ENCODE measurements around the gene PAXIP1. TPM values are rescaled to one million over a fixed set of nuclear protein-coding genes. Genes with fewer than 3 reads are reported as not detected.

The PAXIP1 gene
- total RNA-seq, 2 donors from 2014 or later: 12.0 to 13.0 TPM

GRCh38 chr7:154996101-154996500 is 6.8 kb downstream of the PAXIP1 start:
- peaks cover 13% of the 10 kb centered on the region for H3K36me3 ChIP-seq
- no peak for TF ChIP-seq CTCF (IDR thresholded peaks at IDR 0.05)
- H3K27ac ChIP-seq: no peak overlapping the region
- no peaks in the 10 kb centered on the region for H3K4me1 ChIP-seq (ENCODE audit: control insufficient read depth in 1 of 2, low read depth in 2 of 2)
- ATAC-seq (ENCODE audit: insufficient number of reproducible peaks, low FRiP score, low read depth) (no peak), DNase-seq (ENCODE audit: low spot score) (no peak)
- H3K9me3 ChIP-seq: no peaks in the 10 kb centered on the region
- H3K4me3 ChIP-seq: no peak overlapping the region
- H3K27me3 ChIP-seq (replicated peaks; ENCODE audit: insufficient read depth): no peaks in the 10 kb centered on the region

- DNase-seq (ENCODE audit: low spot score): no peak
- no peak for ATAC-seq (ENCODE audit: insufficient number of reproducible peaks, low FRiP score, low read depth)
- Histone ChIP-seq H3K4me3 (no peak overlapping the region), H3K4me1 (ENCODE audit: control insufficient read depth in 1 of 2, low read depth in 2 of 2) (no peaks in the 10 kb centered on the region), H3K27ac (no peak overlapping the region), H3K27me3 (replicated peaks; ENCODE audit: insufficient read depth) (no peaks in the 10 kb centered on the region), H3K9me3 (no peaks in the 10 kb centered on the region), H3K36me3 (peaks cover 13% of the 10 kb centered on the region)
- no peak for TF ChIP-seq CTCF (IDR thresholded peaks at IDR 0.05)
Measured at GRCh38 chr7:154994996-154995395, 7.9 kb downstream of the PAXIP1 start.

GRCh38 chr7:154990964-154991540 is 11.9 kb downstream of the PAXIP1 start:
- no peaks in the 10 kb centered on the region for H3K4me1 ChIP-seq (ENCODE audit: control insufficient read depth in 1 of 2, low read depth in 2 of 2)
- no peaks in the 10 kb centered on the region for H3K36me3 ChIP-seq
- no peak for ATAC-seq (ENCODE audit: insufficient number of reproducible peaks, low FRiP score, low read depth)
- no peaks in the 10 kb centered on the region for H3K27me3 ChIP-seq (replicated peaks; ENCODE audit: insufficient read depth)
- no peak for TF ChIP-seq CTCF (IDR thresholded peaks at IDR 0.05)
- no peak for DNase-seq (ENCODE audit: low spot score)
- H3K9me3 ChIP-seq: no peaks in the 10 kb centered on the region
- H3K27ac ChIP-seq: no peak overlapping the region
- no peak overlapping the region for H3K4me3 ChIP-seq

DNA sequence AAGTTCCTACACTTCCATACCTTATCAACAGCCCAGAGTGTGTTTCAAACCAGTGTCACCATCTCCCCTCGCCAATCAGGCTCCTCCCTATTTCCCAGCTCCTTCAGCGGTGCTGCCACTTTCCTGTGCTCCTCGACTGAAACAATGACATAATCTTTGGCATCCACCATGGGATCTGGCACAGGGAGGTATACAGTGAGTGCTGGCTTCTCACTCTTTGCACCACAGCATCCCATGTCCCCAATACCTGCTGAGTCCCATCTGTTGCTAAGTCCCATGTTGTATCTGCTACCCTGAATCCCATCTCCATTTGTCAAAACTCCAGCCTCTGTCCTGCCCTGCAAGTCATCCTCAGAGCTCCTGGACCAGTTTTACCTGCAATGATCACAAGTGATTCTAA is 15.4 kb downstream of the PAXIP1 start:
- DNase-seq (ENCODE audit: low spot score) (no peak), ATAC-seq (ENCODE audit: insufficient number of reproducible peaks, low FRiP score, low read depth) (no peak)
- Histone ChIP-seq H3K27me3 (replicated peaks; ENCODE audit: insufficient read depth) (no peaks in the 10 kb centered on the region), H3K4me1 (ENCODE audit: control insufficient read depth in 1 of 2, low read depth in 2 of 2) (no peaks in the 10 kb centered on the region), H3K9me3 (no peaks in the 10 kb centered on the region), H3K4me3 (no peak overlapping the region), H3K27ac (no peak overlapping the region), H3K36me3 (peaks cover under 1% of the 10 kb centered on the region)
- no peak for TF ChIP-seq CTCF (IDR thresholded peaks at IDR 0.05)

DNA sequence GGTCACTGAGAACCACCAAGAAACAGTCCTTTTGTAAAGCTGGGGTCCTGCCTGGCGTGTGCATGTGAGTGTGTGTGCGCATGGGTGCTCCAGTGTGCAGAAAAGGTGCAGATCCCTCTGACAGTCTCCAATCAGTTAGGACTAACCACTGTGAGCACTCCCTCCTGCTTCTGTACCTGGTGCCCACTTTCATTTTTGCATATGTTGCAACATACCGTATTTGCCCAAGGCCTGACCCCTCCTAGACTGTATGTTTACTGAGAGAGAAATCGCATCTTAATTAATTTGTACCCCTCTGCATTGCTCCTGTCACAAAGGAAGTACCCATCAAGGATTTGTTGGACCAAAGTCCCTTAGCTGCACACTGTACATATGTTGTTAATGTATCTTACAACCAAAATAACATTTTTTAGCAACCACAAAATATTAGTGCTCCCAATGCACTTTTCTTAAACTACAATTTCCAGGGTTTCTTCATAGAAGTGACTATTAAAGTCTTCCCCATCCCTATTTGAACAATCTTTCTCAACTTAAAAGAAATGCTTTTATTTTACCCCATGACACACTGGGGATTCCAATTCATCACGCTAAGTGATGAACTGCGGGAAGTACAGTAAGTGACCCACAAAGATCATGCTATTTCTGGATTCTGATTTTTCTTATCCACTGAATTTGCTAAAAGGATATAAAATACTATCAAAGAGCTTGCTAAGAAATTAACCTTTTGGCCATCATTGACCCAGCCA is 16.6 kb downstream of the PAXIP1 start:
- no peak for DNase-seq (ENCODE audit: low spot score)
- H3K36me3 ChIP-seq: peaks cover 3% of the 10 kb centered on the region
- no peak for TF ChIP-seq CTCF (IDR thresholded peaks at IDR 0.05)
- ATAC-seq (ENCODE audit: insufficient number of reproducible peaks, low FRiP score, low read depth): no peak
- H3K9me3 ChIP-seq: no peaks in the 10 kb centered on the region
- no peaks in the 10 kb centered on the region for H3K4me1 ChIP-seq (ENCODE audit: control insufficient read depth in 1 of 2, low read depth in 2 of 2)
- H3K27me3 ChIP-seq (replicated peaks; ENCODE audit: insufficient read depth): no peaks in the 10 kb centered on the region
- H3K4me3 ChIP-seq: no peak overlapping the region
- H3K27ac ChIP-seq: no peak overlapping the region

Data from thoracic aorta (tissue), 2 donors.